A549 (cell line): Measurements from ENCODE around the gene RPH3AL.

Source experiments
- FOSL2 ChIP-seq, 2 experiments: fragments of 450-650 bp in 1 of 2; fragments of >200 bp in 1 of 2; sonication (Bioruptor Twin) in 1 of 2; formaldehyde crosslinking; IDR thresholded peaks; 2 replicates each; pipeline versions ENCODE4 v1.5.0 to v1.6.1; 2016 to 2020; ENCODE audit warnings: mild to moderate bottlenecking in 1 of 2, moderate library complexity in 1 of 2
- GATA3 ChIP-seq: IDR thresholded peaks from 2 replicates; pipeline ENCODE4 v1.6.1; 2012; ENCODE audit warnings: borderline replicate concordance
- MYC ChIP-seq: IDR thresholded peaks from 2 replicates; pipeline ENCODE4 v1.6.1; 2012; ENCODE audit warnings: mild to moderate bottlenecking, inconsistent platforms, low read length, improper control_type of control experiment, borderline replicate concordance

DNA sequence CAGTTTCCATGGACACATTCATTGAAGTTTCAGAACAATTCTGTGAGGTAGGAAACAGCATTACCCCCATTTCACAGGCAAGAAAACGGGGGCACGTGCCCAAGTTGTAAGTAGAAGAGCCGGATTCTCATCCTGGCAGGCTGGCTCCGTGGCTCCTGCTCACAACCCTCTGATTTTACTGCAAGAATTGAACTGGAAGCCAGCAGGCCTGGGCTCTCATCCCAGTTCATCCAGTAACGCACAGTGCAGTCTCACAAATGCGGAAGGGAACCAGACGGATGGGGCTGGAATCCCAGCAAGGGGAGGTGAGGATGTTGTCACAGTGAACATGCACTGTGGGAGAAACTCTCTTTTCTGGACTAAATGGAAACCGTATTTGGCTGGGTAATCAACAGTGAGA lies 130.4 kb downstream of the RPH3AL start:
- no peak for TF ChIP-seq FOSL2 (IDR thresholded peaks at IDR 0.05)
- no peak for TF ChIP-seq FOSL2 (CRISPR knock-in tag; IDR thresholded peaks at IDR 0.05)
- TF ChIP-seq MYC, result no peak
- no peak for TF ChIP-seq GATA3
